Loucy (cell line): ENCODE data around the gene GIT2.

Experiments used
- H2AFZ ChIP-seq: fragments of 200-600 bp; sonication (generic); 2 replicates; pipeline ENCODE4 v1.6.0; 2016; ENCODE audit warnings: antibody characterized with exemption, mild to moderate bottlenecking, low read length, moderate library complexity
- H3F3A ChIP-seq: fragments of 200-600 bp; 2 replicates; pipeline ENCODE4 v1.6.0; 2016; ENCODE audit warnings: antibody characterized with exemption, low read depth, mild to moderate bottlenecking
- H3K27me3 ChIP-seq: fragments of 200-600 bp; sonication (generic); 2 replicates; pipeline ENCODE4 v1.6.1; 2014; ENCODE audit warnings: low read length, mild to moderate bottlenecking; ENCODE audit not compliant: insufficient read depth, poor library complexity, severe bottlenecking
- H3K36me3 ChIP-seq: fragments of 200-600 bp; sonication (generic); 2 replicates; pipeline ENCODE4 v1.6.1; 2016; ENCODE audit warnings: low read length; ENCODE audit not compliant: insufficient read depth
- H3K4me1 ChIP-seq: fragments of 200-600 bp; sonication (generic); 2 replicates; pipeline ENCODE4 v1.5.1; 2014; ENCODE audit warnings: low read length, mild to moderate bottlenecking; ENCODE audit not compliant: insufficient read depth, poor library complexity, severe bottlenecking
- H3K4me2 ChIP-seq: fragments of 200-600 bp; sonication (generic); 2 replicates; pipeline ENCODE4 v1.6.0; 2014; ENCODE audit warnings: antibody characterized with exemption, low read length, low read depth, mild to moderate bottlenecking; ENCODE audit not compliant: poor library complexity, severe bottlenecking
- H3K4me3 ChIP-seq: fragments of 200-600 bp; sonication (generic); 2 replicates; pipeline ENCODE4 v1.5.1; 2014; ENCODE audit warnings: low read length, mild to moderate bottlenecking, mixed read lengths; ENCODE audit not compliant: poor library complexity, severe bottlenecking
- H3K79me2 ChIP-seq: fragments of 200-600 bp; sonication (generic); 2 replicates; pipeline ENCODE4 v1.6.1; 2014; ENCODE audit warnings: low read length; ENCODE audit not compliant: insufficient read depth
- H3K9ac ChIP-seq: fragments of 200-600 bp; sonication (generic); 2 replicates; pipeline ENCODE4 v1.6.0; 2014; ENCODE audit warnings: mild to moderate bottlenecking, low read depth, low read length, moderate library complexity; ENCODE audit not compliant: poor library complexity, severe bottlenecking
- H3K9me2 ChIP-seq: fragments of 200-600 bp; sonication (generic); replicated peaks from 2 replicates; pipeline ENCODE4 v1.6.1; 2016; ENCODE audit warnings: low read depth, low read length, mixed read lengths
- H3K9me3 ChIP-seq: fragments of 200-600 bp; sonication (generic); 2 replicates; pipeline ENCODE4 v1.6.1; 2014; ENCODE audit warnings: mild to moderate bottlenecking, antibody characterized with exemption, low read length, low read depth; ENCODE audit not compliant: insufficient read depth
- H4K20me1 ChIP-seq: fragments of 200-600 bp; sonication (generic); 2 replicates; pipeline ENCODE4 v1.6.0; 2014; ENCODE audit warnings: antibody characterized with exemption, low read length, mild to moderate bottlenecking; ENCODE audit not compliant: insufficient read depth, poor library complexity, severe bottlenecking
- EZH2phosphoT487 ChIP-seq: fragments of 200-600 bp; IDR thresholded peaks from 2 replicates; pipeline ENCODE4 v1.6.1; 2018; ENCODE audit warnings: antibody characterized with exemption, mild to moderate bottlenecking, moderate library complexity, borderline replicate concordance
- TF ChIP-seq, protein P1 (sequence below): fragments of 200-600 bp; sonication (generic); conservative IDR thresholded peaks from 2 replicates; pipeline ENCODE4 v1.5.1; 2014; ENCODE audit warnings: mild to moderate bottlenecking, antibody characterized with exemption, low read length

Gene GIT2

DNA sequence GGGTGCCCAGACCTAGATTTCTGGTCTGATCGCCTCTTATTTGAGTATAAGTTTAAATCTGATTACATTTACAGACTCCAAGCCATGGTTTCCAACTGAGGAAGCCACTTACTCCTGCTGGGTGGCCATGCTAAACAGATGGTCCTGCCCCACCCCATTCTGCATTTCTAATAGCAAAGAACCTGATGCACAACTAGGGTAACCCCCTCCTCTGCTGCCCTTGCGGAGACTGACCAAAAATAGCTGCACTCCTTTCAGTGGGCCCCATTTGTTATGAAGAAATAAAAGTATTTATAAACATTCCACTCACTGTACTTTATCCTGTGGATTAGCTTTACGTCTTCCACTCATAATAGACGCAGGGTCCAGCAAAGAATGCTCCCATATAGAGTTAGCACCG lies 6.8 kb downstream of the GIT2 start:
- Histone ChIP-seq H3K9ac (no peak overlapping the region), H2AFZ (no peak overlapping the region), H3K27me3 (no peaks in the 10 kb centered on the region), H4K20me1 (peaks cover 23% of the 10 kb centered on the region), H3K9me3 (no peaks in the 10 kb centered on the region), H3F3A (no peaks in the 10 kb centered on the region), H3K4me3 (no peak overlapping the region), H3K36me3 (peaks cover 48% of the 10 kb centered on the region), H3K4me1 (peaks cover 30% of the 10 kb centered on the region), H3K79me2 (peaks cover 59% of the 10 kb centered on the region), H3K9me2 (no peaks in the 10 kb centered on the region), H3K4me2 (no peak overlapping the region)
- TF ChIP-seq EZH2phosphoT487, result no peak
- TF ChIP-seq, protein P1, sequence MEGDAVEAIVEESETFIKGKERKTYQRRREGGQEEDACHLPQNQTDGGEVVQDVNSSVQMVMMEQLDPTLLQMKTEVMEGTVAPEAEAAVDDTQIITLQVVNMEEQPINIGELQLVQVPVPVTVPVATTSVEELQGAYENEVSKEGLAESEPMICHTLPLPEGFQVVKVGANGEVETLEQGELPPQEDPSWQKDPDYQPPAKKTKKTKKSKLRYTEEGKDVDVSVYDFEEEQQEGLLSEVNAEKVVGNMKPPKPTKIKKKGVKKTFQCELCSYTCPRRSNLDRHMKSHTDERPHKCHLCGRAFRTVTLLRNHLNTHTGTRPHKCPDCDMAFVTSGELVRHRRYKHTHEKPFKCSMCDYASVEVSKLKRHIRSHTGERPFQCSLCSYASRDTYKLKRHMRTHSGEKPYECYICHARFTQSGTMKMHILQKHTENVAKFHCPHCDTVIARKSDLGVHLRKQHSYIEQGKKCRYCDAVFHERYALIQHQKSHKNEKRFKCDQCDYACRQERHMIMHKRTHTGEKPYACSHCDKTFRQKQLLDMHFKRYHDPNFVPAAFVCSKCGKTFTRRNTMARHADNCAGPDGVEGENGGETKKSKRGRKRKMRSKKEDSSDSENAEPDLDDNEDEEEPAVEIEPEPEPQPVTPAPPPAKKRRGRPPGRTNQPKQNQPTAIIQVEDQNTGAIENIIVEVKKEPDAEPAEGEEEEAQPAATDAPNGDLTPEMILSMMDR, result no peak

DNA sequence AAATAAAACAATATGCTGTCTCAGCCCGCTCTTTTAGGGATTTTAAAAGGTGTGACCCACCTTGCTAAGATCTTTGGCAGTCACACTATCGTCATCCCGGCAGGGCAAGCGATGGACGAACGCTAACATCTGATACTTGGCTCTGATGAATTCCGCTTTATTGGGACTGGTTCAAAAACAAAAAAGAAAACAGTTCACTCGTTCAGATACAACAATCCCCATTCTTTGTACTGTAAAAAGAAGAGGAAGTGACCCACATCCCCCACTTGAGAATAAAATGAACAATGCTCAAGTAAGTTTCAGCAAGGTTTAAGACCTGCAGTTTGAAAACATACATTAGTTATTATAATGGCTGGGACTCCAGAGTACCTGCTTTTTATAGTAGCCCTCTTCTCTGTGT lies 7.3 kb downstream of the GIT2 start:
- Histone ChIP-seq H3K4me2 (no peak overlapping the region), H3K36me3 (peaks cover 51% of the 10 kb centered on the region), H2AFZ (no peak overlapping the region), H4K20me1 (peaks cover 18% of the 10 kb centered on the region), H3K9ac (no peak overlapping the region), H3K4me1 (peaks cover 25% of the 10 kb centered on the region), H3K79me2 (peaks cover 54% of the 10 kb centered on the region), H3F3A (no peaks in the 10 kb centered on the region), H3K9me2 (no peaks in the 10 kb centered on the region), H3K9me3 (no peaks in the 10 kb centered on the region), H3K4me3 (no peak overlapping the region), H3K27me3 (no peaks in the 10 kb centered on the region)
- TF ChIP-seq, protein P1, result no peak
- no peak for TF ChIP-seq EZH2phosphoT487

DNA sequence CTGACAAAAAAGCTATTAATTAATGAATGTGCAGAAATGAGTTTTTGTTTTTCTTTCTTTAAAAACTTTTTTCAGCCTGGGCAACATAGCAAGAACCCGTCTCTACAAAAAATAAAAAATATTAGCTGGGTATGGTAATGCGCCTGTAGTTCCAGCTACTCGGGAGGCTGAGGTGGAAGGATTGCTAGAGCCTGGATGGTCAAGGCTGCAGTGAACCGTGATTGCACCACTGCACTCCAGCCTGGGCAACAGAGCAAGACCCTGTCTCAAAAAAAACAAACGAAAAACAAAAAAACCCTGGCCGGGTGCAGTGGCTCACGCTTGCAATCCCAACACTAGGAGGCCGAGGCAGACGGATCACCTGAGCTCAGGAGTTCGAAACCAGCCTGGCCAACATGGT lies 7.9 kb downstream of the GIT2 start:
- peaks cover 48% of the 10 kb centered on the region for H3K79me2 ChIP-seq

More for the DNA sequence above, 7.9 kb downstream of the GIT2 start:
- Histone ChIP-seq H3K4me1 (peaks cover 18% of the 10 kb centered on the region), H3K4me2 (no peak overlapping the region), H3K9ac (no peak overlapping the region), H3K9me3 (no peaks in the 10 kb centered on the region), H3K9me2 (no peaks in the 10 kb centered on the region), H3K36me3 (peaks cover 57% of the 10 kb centered on the region), H2AFZ (no peak overlapping the region), H3F3A (no peaks in the 10 kb centered on the region), H3K4me3 (no peak overlapping the region), H4K20me1 (peaks cover 12% of the 10 kb centered on the region), H3K27me3 (no peaks in the 10 kb centered on the region)
- TF ChIP-seq, protein P1, result no peak
- TF ChIP-seq EZH2phosphoT487, result no peak
